Keratinocyte (primary cell): ENCODE data around the gene CDC26.

Experiments used
- CTCF ChIP-seq, 3 experiments: IDR thresholded peaks in 1 of 3; conservative IDR thresholded peaks in 1 of 3; optimal IDR thresholded peaks in 1 of 3; 2 replicates in 2 of 3; 3 replicates in 1 of 3; pipeline versions ENCODE3 to v1.5.1; 2011; ENCODE audit warnings: low read length in 3 of 3, mild to moderate bottlenecking in 3 of 3, moderate library complexity in 2 of 3, control low read depth in 1 of 3, inconsistent platforms in 1 of 3; ENCODE audit not compliant: insufficient read depth in 2 of 3; ENCODE audit errors: extremely low read depth in 1 of 3
- EZH2 ChIP-seq: IDR thresholded peaks from one replicate; pipeline ENCODE4 v1.6.1; 2012; ENCODE audit warnings: inconsistent platforms, mild to moderate bottlenecking, low read length, moderate library complexity

DNA sequence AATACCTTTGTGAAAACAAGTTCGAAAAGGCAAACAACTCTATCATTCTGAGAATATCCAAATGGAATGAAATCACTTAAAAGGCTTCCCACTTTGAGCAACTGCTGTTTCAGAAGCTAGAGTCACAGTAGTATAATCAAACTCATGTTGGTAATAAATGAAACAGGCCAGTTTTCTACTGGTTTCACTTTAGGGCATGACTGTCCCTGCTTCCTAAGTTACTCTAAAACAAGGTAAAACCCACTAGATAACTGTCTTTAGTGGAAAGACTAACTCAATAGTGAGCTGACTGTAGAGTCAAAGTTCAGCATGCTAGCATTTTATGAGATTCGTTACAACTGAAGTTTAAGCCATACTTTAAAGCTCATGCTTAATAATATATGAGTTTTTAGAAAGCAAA lies 6.0 kb downstream of the CDC26 start:
- no peak for TF ChIP-seq CTCF (optimal IDR thresholded peaks at IDR 0.05 in 1 of 3, IDR thresholded peaks at IDR 0.05 in 1 of 3, conservative IDR thresholded peaks at IDR 0.05 in 1 of 3; ENCODE audit: extremely low read depth in 1 of 3, insufficient read depth in 2 of 3, low read length in 3 of 3)
- no peak for TF ChIP-seq EZH2
